NB4 (cell line): ENCODE results near the gene ELK4.

ENCODE experiments used
- CTCF ChIP-seq: IDR thresholded peaks from one replicate; pipeline ENCODE4 v1.5.1; 2012; ENCODE audit warnings: low read depth, low read length
- POLR2A ChIP-seq: IDR thresholded peaks from 2 replicates; pipeline ENCODE4 v1.6.1; 2011; ENCODE audit warnings: mild to moderate bottlenecking; ENCODE audit not compliant: insufficient read length; ENCODE audit errors: extremely low read depth

GRCh38 chr1:205589618-205590456, 42.0 kb downstream of the ELK4 start:
- no peak for TF ChIP-seq CTCF
- no peak for TF ChIP-seq POLR2A
